ENCODE data around the gene ADIPOR1. TPM values are rescaled to one million over a fixed set of nuclear protein-coding genes. Genes with fewer than 3 reads are reported as not detected.

The ADIPOR1 gene
- 63.8 TPM for polyA plus RNA-seq (2012; ENCODE audit: insufficient read length, low read depth)

- TF ChIP-seq SIN3A (IDR thresholded peaks at IDR 0.05; ENCODE audit: borderline replicate concordance, insufficient read depth, low read length) (peak; percentile 57; the same call in 1 of the 2 replicates), TAF1 (IDR thresholded peaks at IDR 0.05; ENCODE audit: borderline replicate concordance, insufficient read depth, low read length) (0 out of 2 replicates have a peak, but pooled peaks have one; percentile 21), REST (IDR thresholded peaks at IDR 0.05; ENCODE audit: insufficient read depth in 1 of 2, low read depth in 2 of 2, low read length in 2 of 2) (no peak), FOXP2 (optimal IDR thresholded peaks at IDR 0.05; ENCODE audit: borderline replicate concordance, extremely low read depth, extremely low read length, insufficient read depth) (peak; percentile 80), POLR2AphosphoS5 (IDR thresholded peaks at IDR 0.05; ENCODE audit: low read depth, low read length) (peak; percentile 90)
Observed at GRCh38 chr1:202957733-202958543, at the start of gene ADIPOR1. TSS of gene ADIPOR1 (minus strand) at chr1:202958312. CDS start at chr1:202951070, 7,242 bp downstream.

- TF ChIP-seq POLR2AphosphoS5 (IDR thresholded peaks at IDR 0.05; ENCODE audit: low read depth, low read length), result peak; percentile 95
- peak; percentile 85; the same call in 1 of the 2 replicates for TF ChIP-seq TAF1 (IDR thresholded peaks at IDR 0.05; ENCODE audit: borderline replicate concordance, insufficient read depth, low read length)
- peak in 1 of 2 experiments; percentile 40; a peak in 1 of 4 replicates for TF ChIP-seq REST (IDR thresholded peaks at IDR 0.05; ENCODE audit: insufficient read depth in 1 of 2, low read depth in 2 of 2, low read length in 2 of 2)
- peak; percentile 83 for TF ChIP-seq FOXP2 (optimal IDR thresholded peaks at IDR 0.05; ENCODE audit: borderline replicate concordance, extremely low read depth, extremely low read length, insufficient read depth)
- TF ChIP-seq SIN3A (IDR thresholded peaks at IDR 0.05; ENCODE audit: borderline replicate concordance, insufficient read depth, low read length), result peak; percentile 73; the same call in 1 of the 2 replicates
Observed at GRCh38 chr1:203006948-203007871, 49.1 kb upstream of the ADIPOR1 start, which contains the start of gene TMEM183A. TSS of gene TMEM183A (plus strand) at chr1:203007374. CDS start at chr1:203007466, 92 bp downstream.

- TF ChIP-seq SIN3A (IDR thresholded peaks at IDR 0.05; ENCODE audit: borderline replicate concordance, insufficient read depth, low read length) (no peak), POLR2AphosphoS5 (IDR thresholded peaks at IDR 0.05; ENCODE audit: low read depth, low read length) (no peak), TAF1 (IDR thresholded peaks at IDR 0.05; ENCODE audit: borderline replicate concordance, insufficient read depth, low read length) (no peak), REST (IDR thresholded peaks at IDR 0.05; ENCODE audit: insufficient read depth in 1 of 2, low read depth in 2 of 2, low read length in 2 of 2) (no peak)
Observed at GRCh38 chr1:203002951-203003350, 44.8 kb upstream of the ADIPOR1 start.

GRCh38 chr1:203001986-203002385 lies 43.9 kb upstream of the ADIPOR1 start:
- TF ChIP-seq REST (IDR thresholded peaks at IDR 0.05; ENCODE audit: insufficient read depth in 1 of 2, low read depth in 2 of 2, low read length in 2 of 2) (no peak), SIN3A (IDR thresholded peaks at IDR 0.05; ENCODE audit: borderline replicate concordance, insufficient read depth, low read length) (no peak), FOXP2 (optimal IDR thresholded peaks at IDR 0.05; ENCODE audit: borderline replicate concordance, extremely low read depth, extremely low read length, insufficient read depth) (no peak), TAF1 (IDR thresholded peaks at IDR 0.05; ENCODE audit: borderline replicate concordance, insufficient read depth, low read length) (no peak), POLR2AphosphoS5 (IDR thresholded peaks at IDR 0.05; ENCODE audit: low read depth, low read length) (no peak)

All from PFSK-1 (cell line).